GM19023 (cell line): ENCODE data around the gene TEP1.
"Not testable (repeated sequence)": the region's sequence is repeated elsewhere in the genome, so short reads cannot be mapped to it uniquely, and the experiment has no call there.

Experiments used
- ATAC-seq: cut with Tn5 transposase; IDR thresholded peaks from one replicate; pipeline ENCODE4 v1.9.1; 2021; ENCODE audit warnings: mild to moderate bottlenecking, moderate library complexity; ENCODE audit not compliant: unreplicated experiment

The TEP1 gene

GRCh38 chr14:20412876-20413743, at the start of gene TEP1:
TEP1 (minus strand) TSS chr14:20413501; CDS start chr14:20408439, 5,062 bp downstream.
- ATAC-seq = peak; percentile 87

- peak; percentile 94 for ATAC-seq
Measured at GRCh38 chr14:20461225-20462141, 48.2 kb upstream of the TEP1 start, which contains the start of gene PIP4P1. PIP4P1 (minus strand) TSS chr14:20461434; CDS start chr14:20461325, 109 bp downstream.

GRCh38 chr14:20460458-20461224, 47.3 kb upstream of the TEP1 start:
- peak; percentile 15 for ATAC-seq

- no peak for ATAC-seq
Measured at GRCh38 chr14:20458031-20458789, 44.9 kb upstream of the TEP1 start.

GRCh38 chr14:20456971-20457370, 43.7 kb upstream of the TEP1 start:
- ATAC-seq = no peak

GRCh38 chr14:20455355-20456300, 42.3 kb upstream of the TEP1 start:
- peak; percentile 55 for ATAC-seq

- ATAC-seq = peak; percentile 92
Measured at GRCh38 chr14:20454516-20455354, 41.4 kb upstream of the TEP1 start, which contains the start of the genes APEX1 and OSGEP. APEX1 (plus strand) TSS chr14:20455226; CDS start chr14:20455646, 420 bp downstream. OSGEP (minus strand) TSS chr14:20454812; CDS start chr14:20454683, 129 bp downstream.

- ATAC-seq = not testable (repeated sequence)
Measured at GRCh38 chr14:20452831-20453230, 39.5 kb upstream of the TEP1 start.

GRCh38 chr14:20446889-20447288, 33.6 kb upstream of the TEP1 start:
- no peak for ATAC-seq

- ATAC-seq = not testable (repeated sequence)
Measured at GRCh38 chr14:20443650-20444049, 30.3 kb upstream of the TEP1 start.

- no peak for ATAC-seq
Measured at GRCh38 chr14:20441461-20441860, 28.2 kb upstream of the TEP1 start.

- ATAC-seq = no peak
Measured at GRCh38 chr14:20440882-20441281, 27.6 kb upstream of the TEP1 start.

GRCh38 chr14:20440465-20440864, 27.2 kb upstream of the TEP1 start:
- no peak for ATAC-seq

- ATAC-seq = no peak
Measured at GRCh38 chr14:20438664-20439063, 25.4 kb upstream of the TEP1 start.

- ATAC-seq = no peak
Measured at GRCh38 chr14:20436363-20436755, 23.1 kb upstream of the TEP1 start.

GRCh38 chr14:20435582-20436362, 22.5 kb upstream of the TEP1 start, which contains the start of gene KLHL33:
KLHL33 (minus strand) TSS chr14:20436166; CDS start chr14:20435811, 355 bp downstream.
- no peak for ATAC-seq
